ENCODE data around the gene NFAM1.

- TF ChIP-seq CTCF (IDR thresholded peaks at IDR 0.05; ENCODE audit: insufficient read depth, low read length, poor library complexity, severe bottlenecking) (peak; percentile 55), EZH2phosphoT487 (conservative IDR thresholded peaks at IDR 0.05; ENCODE audit: low read length) (no peak)
Observed at GRCh38 chr22:42473484-42474193, 41.4 kb upstream of the NFAM1 start.
